ENCODE results near the gene CRACR2A. TPM values are rescaled to one million over a fixed set of nuclear protein-coding genes. Genes with fewer than 3 reads are reported as not detected.

CRACR2A gene
- total and polyA plus RNA-seq, 9 of the 15 experiments (the other 6 are each of a cell fraction or from before 2014, with no cell fraction given): 2.1 to 15.1 (median 10.4) TPM

DNA sequence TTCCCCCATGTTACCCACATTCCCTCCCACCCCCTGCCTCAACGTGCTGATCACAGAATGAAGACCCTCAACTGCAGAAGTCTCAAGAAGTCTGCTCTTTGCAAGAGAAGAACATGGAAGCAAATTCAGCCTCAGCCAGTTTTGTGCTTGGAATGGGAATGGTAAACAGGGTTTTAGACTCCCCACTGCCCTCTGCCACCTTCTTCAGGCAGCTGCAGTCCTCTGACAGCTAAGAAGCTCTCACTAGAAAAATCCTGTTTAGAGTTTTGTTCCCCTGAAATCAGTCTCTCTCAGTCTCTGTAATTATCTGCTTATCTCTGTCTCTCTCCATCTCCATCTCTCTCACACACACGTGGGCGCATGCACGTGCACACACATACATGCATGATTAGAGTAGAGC, 85.4 kb downstream of the CRACR2A start (continued):
- TF ChIP-seq, protein P1, sequence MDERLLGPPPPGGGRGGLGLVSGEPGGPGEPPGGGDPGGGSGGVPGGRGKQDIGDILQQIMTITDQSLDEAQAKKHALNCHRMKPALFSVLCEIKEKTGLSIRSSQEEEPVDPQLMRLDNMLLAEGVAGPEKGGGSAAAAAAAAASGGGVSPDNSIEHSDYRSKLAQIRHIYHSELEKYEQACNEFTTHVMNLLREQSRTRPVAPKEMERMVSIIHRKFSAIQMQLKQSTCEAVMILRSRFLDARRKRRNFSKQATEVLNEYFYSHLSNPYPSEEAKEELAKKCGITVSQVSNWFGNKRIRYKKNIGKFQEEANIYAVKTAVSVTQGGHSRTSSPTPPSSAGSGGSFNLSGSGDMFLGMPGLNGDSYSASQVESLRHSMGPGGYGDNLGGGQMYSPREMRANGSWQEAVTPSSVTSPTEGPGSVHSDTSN (CRISPR knock-in tag; IDR thresholded peaks at IDR 0.05; ENCODE audit: low read depth): no peak
- TF ChIP-seq, protein P1 (tag; conservative IDR thresholded peaks at IDR 0.05; ENCODE audit: low read depth): no peak
- TF ChIP-seq RAD51 (IDR thresholded peaks at IDR 0.05; ENCODE audit: borderline replicate concordance, low read depth): no peak

DNA sequence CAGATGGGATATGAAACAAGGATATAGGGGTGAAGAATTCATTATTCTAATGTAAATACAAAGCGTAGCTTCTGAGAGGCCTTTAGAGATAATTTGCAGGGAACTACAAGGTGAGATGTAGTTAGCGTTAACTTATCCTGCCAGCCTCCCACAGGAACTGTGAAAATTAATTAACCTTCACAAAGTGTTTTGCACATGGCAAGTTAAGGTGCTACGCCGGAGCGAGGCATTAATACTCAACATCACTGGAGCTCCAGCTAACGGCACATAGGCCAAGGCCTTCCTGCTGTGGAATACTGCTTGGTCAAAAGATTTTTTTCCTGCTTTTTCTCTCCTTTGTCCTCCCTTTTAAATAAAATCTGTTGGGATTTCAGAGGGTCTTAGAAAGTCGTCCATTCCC, 86.5 kb downstream of the CRACR2A start:
- no TSS peak for BruUV-seq (replicated peaks)
- ATAC-seq: no peak

More for the DNA sequence above, 86.5 kb downstream of the CRACR2A start:
- no peak overlapping the region for H3K27ac ChIP-seq (ENCODE audit: extremely low read depth, low read depth, low read length)
- H4K20me1 ChIP-seq (replicated peaks; ENCODE audit: control insufficient read depth, insufficient read depth, low read length): no peaks in the 10 kb centered on the region
- no peak overlapping the region for H3K9ac ChIP-seq (ENCODE audit: insufficient read depth in 1 of 2, low read depth in 2 of 2, low read length in 2 of 2)
- H3K27me3 ChIP-seq (ENCODE audit: control insufficient read depth in 2 of 2, insufficient read depth in 2 of 2, low read length in 2 of 2): no peaks in the 10 kb centered on the region
- ChIA-PET POLR2A (interaction anchor here (0.9 kb wide), 1 partner anchor 7 kb away, joined by 3 read pairs; no protein-coding TSS in a partner anchor), CTCF (ENCODE audit: low intra/inter-chr PET ratio) (no interaction called here)
- H2AFZ ChIP-seq (ENCODE audit: low read depth, low read length): no peak overlapping the region
- intact Hi-C loops (cut with micrococcal nuclease): no loop called here
- in situ Hi-C loops (cut with MboI): no loop called here
- no peaks in the 10 kb centered on the region for H3K4me1 ChIP-seq (replicated peaks in 1 of 2; ENCODE audit: control insufficient read depth in 2 of 2, insufficient read depth in 2 of 2, low read length in 2 of 2)
- H3K36me3 ChIP-seq (ENCODE audit: control insufficient read depth, insufficient read depth, low read length): peaks cover 22% of the 10 kb centered on the region; the same call in 2 of the 3 replicates
- H3K9me3 ChIP-seq (replicated peaks; ENCODE audit: control insufficient read depth, insufficient read depth, low read depth, low read length): no peaks in the 10 kb centered on the region
- TF ChIP-seq ZNF699 (CRISPR knock-in tag; IDR thresholded peaks at IDR 0.05; ENCODE audit: insufficient replicate concordance): no peak
- H3K9me1 ChIP-seq (ENCODE audit: control insufficient read depth, insufficient read depth, low read length): no peaks in the 10 kb centered on the region
- H3K79me2 ChIP-seq (ENCODE audit: control insufficient read depth, insufficient read depth, low read length): no peaks in the 10 kb centered on the region
- no peak overlapping the region for H3K4me2 ChIP-seq (ENCODE audit: insufficient read depth, low read length)
- 86% methylated on average over 7 of the region's 7 CpGs for WGBS (ENCODE audit: insufficient coverage, low coverage, missing lambda C conversion rate)
- FAIRE-seq (no peak), DNase-seq (ENCODE audit: extremely low read depth in 1 of 4, low spot score in 3 of 4) (no peak)
- H3K4me3 ChIP-seq: no peak overlapping the region

Measured in K562 (cell line).